HG03139 (cell line): Measurements from ENCODE around the gene HS3ST5.
"Not testable (repeated sequence)": the region's sequence is repeated elsewhere in the genome, so short reads cannot be mapped to it uniquely, and the experiment has no call there.

Experiments used
- ATAC-seq: cut with Tn5 transposase; IDR thresholded peaks from one replicate; pipeline ENCODE4 v1.9.1; 2021; ENCODE audit not compliant: unreplicated experiment

The HS3ST5 gene

GRCh38 chr6:114108119-114109002, 234.5 kb downstream of the HS3ST5 start:
- ATAC-seq = no peak

- ATAC-seq = no peak
Observed at GRCh38 chr6:114106020-114106419, 236.8 kb downstream of the HS3ST5 start.

GRCh38 chr6:114101255-114101654, 241.6 kb downstream of the HS3ST5 start:
- no peak for ATAC-seq

- ATAC-seq = no peak
Observed at GRCh38 chr6:114100215-114100994, 242.4 kb downstream of the HS3ST5 start.

- ATAC-seq = no peak
Observed at GRCh38 chr6:114096561-114097172, 246.2 kb downstream of the HS3ST5 start.

- ATAC-seq = no peak
Observed at GRCh38 chr6:114092943-114093342, 249.9 kb downstream of the HS3ST5 start.

- no peak for ATAC-seq
Observed at GRCh38 chr6:114090626-114091025, 252.2 kb downstream of the HS3ST5 start.

- ATAC-seq = no peak
Observed at GRCh38 chr6:114087496-114087895, 255.3 kb downstream of the HS3ST5 start.

GRCh38 chr6:114085211-114085610, 257.6 kb downstream of the HS3ST5 start:
- no peak for ATAC-seq

- no peak for ATAC-seq
Observed at GRCh38 chr6:114084327-114084890, 258.4 kb downstream of the HS3ST5 start.

- ATAC-seq = no peak
Observed at GRCh38 chr6:114083251-114083650, 259.6 kb downstream of the HS3ST5 start.

GRCh38 chr6:114081730-114082129, 261.1 kb downstream of the HS3ST5 start:
- no peak for ATAC-seq

- no peak for ATAC-seq
Observed at GRCh38 chr6:114080891-114081510, 261.8 kb downstream of the HS3ST5 start.

GRCh38 chr6:114080410-114080809, 262.4 kb downstream of the HS3ST5 start:
- ATAC-seq = not testable (repeated sequence)

- ATAC-seq = no peak
Observed at GRCh38 chr6:114075777-114076176, 267.0 kb downstream of the HS3ST5 start.

GRCh38 chr6:114075300-114075699, 267.5 kb downstream of the HS3ST5 start:
- ATAC-seq = no peak

- no peak for ATAC-seq
Observed at GRCh38 chr6:114068771-114069170, 274.1 kb downstream of the HS3ST5 start.

GRCh38 chr6:114068116-114068515, 274.7 kb downstream of the HS3ST5 start:
- no peak for ATAC-seq

GRCh38 chr6:114064862-114065261, 278.0 kb downstream of the HS3ST5 start:
- no peak for ATAC-seq

GRCh38 chr6:114063956-114064355, 278.9 kb downstream of the HS3ST5 start:
- ATAC-seq = no peak

GRCh38 chr6:114062199-114062598, 280.6 kb downstream of the HS3ST5 start:
- no peak for ATAC-seq
